HEK293 (cell line): ENCODE results near the gene MEGF10.

Experiments
- CTCF ChIA-PET: fragments of 350-600 bp; formaldehyde crosslinking; extraction: SDS; loops from one replicate; lab custom pipeline; 2021; ENCODE audit warnings: antibody characterized with exemption; lab: Yijun Ruan, JAX
- POLR2A ChIA-PET: fragments of 300-600 bp; formaldehyde crosslinking; extraction: SDS; loops from one replicate; lab custom pipeline; 2020; ENCODE audit warnings: antibody characterized with exemption, inconsistent platforms; lab: Yijun Ruan, JAX
- H3K27ac ChIP-seq: fragments of 200-500 bp; sonication (Bioruptor generic); 2 replicates; pipeline ENCODE4 v1.5.1; 2014; ENCODE audit warnings: low read depth, low read length, control low read depth, inconsistent platforms; ENCODE audit errors: extremely low read depth
- H3K36me3 ChIP-seq, 2 experiments: fragments of 200-500 bp in 1 of 2; sonication (Bioruptor generic) in 1 of 2; 1 replicate in 1 of 2; 2 replicates in 1 of 2; pipeline ENCODE4 v1.5.1; 2014 to 2017; ENCODE audit warnings: inconsistent platforms in 2 of 2, low read length in 2 of 2; ENCODE audit not compliant: control insufficient read depth in 2 of 2, insufficient read depth in 1 of 2
- H3K4me1 ChIP-seq: fragments of 200-500 bp; sonication (Bioruptor generic); 2 replicates; pipeline ENCODE4 v1.5.1; 2014; ENCODE audit warnings: mild to moderate bottlenecking, low read length, inconsistent platforms; ENCODE audit not compliant: control insufficient read depth, insufficient read depth
- H3K4me3 ChIP-seq: 2 replicates; pipeline ENCODE4 v1.5.1; 2011; ENCODE audit warnings: low read depth, mild to moderate bottlenecking, control low read depth, low read length, moderate library complexity
- H3K9me3 ChIP-seq: fragments of 200-500 bp; sonication (Bioruptor generic); 2 replicates; pipeline ENCODE4 v1.5.1; 2014; ENCODE audit warnings: low read depth, low read length, inconsistent platforms; ENCODE audit not compliant: control insufficient read depth, insufficient read depth
- REST ChIP-seq: fragments of 450-650 bp; formaldehyde crosslinking; IDR thresholded peaks from 2 replicates; pipeline ENCODE4 v1.5.1; 2016; ENCODE audit warnings: missing biosample characterization, missing genetic modification characterization
- SETDB1 ChIP-seq: IDR thresholded peaks from one replicate; pipeline ENCODE4 v1.6.1; 2017; ENCODE audit warnings: mild to moderate bottlenecking, low read length, moderate library complexity, mixed read lengths; ENCODE audit not compliant: insufficient read length
- ZBTB49 ChIP-seq: fragments of 450-650 bp; formaldehyde crosslinking; IDR thresholded peaks from 2 replicates; pipeline ENCODE4 v1.5.1; 2016; ENCODE audit warnings: missing biosample characterization, missing genetic modification characterization, low read depth
- ZBTB7A ChIP-seq: fragments of 450-650 bp; formaldehyde crosslinking; IDR thresholded peaks from 2 replicates; pipeline ENCODE4 v1.5.1; 2016; ENCODE audit warnings: low read depth, missing biosample characterization, missing genetic modification characterization
- ZFP3 ChIP-seq: fragments of 450-650 bp; formaldehyde crosslinking; IDR thresholded peaks from 2 replicates; pipeline ENCODE4 v1.5.1; 2016; ENCODE audit warnings: low read depth, missing biosample characterization, missing genetic modification characterization
- ZNF114 ChIP-seq: fragments of 450-650 bp; formaldehyde crosslinking; IDR thresholded peaks from 2 replicates; pipeline ENCODE4 v1.5.0; 2017; ENCODE audit warnings: missing biosample characterization, missing genetic modification characterization
- ZNF121 ChIP-seq: fragments of 450-650 bp; formaldehyde crosslinking; IDR thresholded peaks from 2 replicates; pipeline ENCODE4 v1.5.1; 2016; ENCODE audit warnings: missing biosample characterization, missing genetic modification characterization
- ZNF146 ChIP-seq: fragments of 450-650 bp; formaldehyde crosslinking; IDR thresholded peaks from 2 replicates; pipeline ENCODE4 v1.5.1; 2016; ENCODE audit warnings: missing biosample characterization, missing genetic modification characterization
- ZNF157 ChIP-seq: fragments of 450-650 bp; formaldehyde crosslinking; IDR thresholded peaks from 2 replicates; pipeline ENCODE4 v1.5.1; 2016; ENCODE audit warnings: missing biosample characterization, missing genetic modification characterization
- ZNF175 ChIP-seq: fragments of 450-650 bp; formaldehyde crosslinking; IDR thresholded peaks from 2 replicates; pipeline ENCODE4 v1.5.1; 2016; ENCODE audit warnings: missing biosample characterization, missing genetic modification characterization
- ZNF184 ChIP-seq: fragments of 450-650 bp; IDR thresholded peaks from 2 replicates; pipeline ENCODE4 v1.5.1; 2018; ENCODE audit warnings: missing biosample characterization, mild to moderate bottlenecking, missing genetic modification characterization
- ZNF202 ChIP-seq: fragments of 450-650 bp; formaldehyde crosslinking; IDR thresholded peaks from 2 replicates; pipeline ENCODE4 v1.5.1; 2016; ENCODE audit warnings: missing biosample characterization, missing genetic modification characterization, borderline replicate concordance
- ZNF324 ChIP-seq: fragments of 450-650 bp; formaldehyde crosslinking; IDR thresholded peaks from 2 replicates; pipeline ENCODE4 v1.5.1; 2016; ENCODE audit warnings: missing biosample characterization, missing genetic modification characterization
- ZNF404 ChIP-seq: fragments of 450-650 bp; formaldehyde crosslinking; IDR thresholded peaks from 2 replicates; pipeline ENCODE4 v1.5.1; 2017; ENCODE audit warnings: missing biosample characterization, missing genetic modification characterization
- ZNF473 ChIP-seq: fragments of 450-650 bp; formaldehyde crosslinking; IDR thresholded peaks from 2 replicates; pipeline ENCODE4 v1.5.1; 2017; ENCODE audit warnings: missing biosample characterization, missing genetic modification characterization
- ZNF529 ChIP-seq: fragments of 450-650 bp; formaldehyde crosslinking; IDR thresholded peaks from 2 replicates; pipeline ENCODE4 v1.5.1; 2017; ENCODE audit warnings: missing genetic modification characterization, missing biosample characterization; ENCODE audit not compliant: insufficient replicate concordance
- ZNF707 ChIP-seq: fragments of 450-650 bp; formaldehyde crosslinking; IDR thresholded peaks from 2 replicates; pipeline ENCODE4 v1.5.1; 2016; ENCODE audit warnings: missing biosample characterization, missing genetic modification characterization

The MEGF10 gene

GRCh38 chr5:127367946-127368465 lies 77.4 kb downstream of the MEGF10 start (continued):
- no peak for TF ChIP-seq ZNF529
- TF ChIP-seq ZBTB49 = no peak
- no peak for TF ChIP-seq ZNF175 (tag by site-specific recombination)
- TF ChIP-seq ZNF114 (tag by site-specific recombination) = no peak
- no peak for TF ChIP-seq ZNF202 (tag by site-specific recombination)
- no peak for TF ChIP-seq ZNF121
- TF ChIP-seq ZFP3 (tag by site-specific recombination) = no peak
- TF ChIP-seq ZNF157 = no peak
- no peak for TF ChIP-seq ZNF404
- TF ChIP-seq ZNF184 (tag by site-specific recombination) = no peak
- no peak for TF ChIP-seq ZNF707

GRCh38 chr5:127369796-127370195 lies 79.2 kb downstream of the MEGF10 start:
- TF ChIP-seq REST (tag by site-specific recombination) (no peak), ZBTB7A (tag by site-specific recombination) (no peak), ZNF146 (tag by site-specific recombination) (no peak), ZNF324 (tag by site-specific recombination) (no peak), SETDB1 (no peak)
- Histone ChIP-seq H3K36me3 (no peaks in the 10 kb centered on the region), H3K4me3 (no peak overlapping the region), H3K27ac (no peak overlapping the region), H3K9me3 (no peaks in the 10 kb centered on the region), H3K4me1 (no peaks in the 10 kb centered on the region)
- CTCF ChIA-PET = interaction anchor here (0.7 kb wide), 1 partner anchor 134 kb away, joined by 3 read pairs; no protein-coding TSS in a partner anchor
- POLR2A ChIA-PET = no interaction called here

GRCh38 chr5:127370631-127371030 lies 80.0 kb downstream of the MEGF10 start:
- H3K27ac ChIP-seq = no peak overlapping the region
- TF ChIP-seq ZNF473 (tag by site-specific recombination) = no peak
- H3K4me3 ChIP-seq = no peak overlapping the region
- H3K36me3 ChIP-seq = no peaks in the 10 kb centered on the region
- H3K9me3 ChIP-seq = no peaks in the 10 kb centered on the region
- no peaks in the 10 kb centered on the region for H3K4me1 ChIP-seq
- POLR2A ChIA-PET = no interaction called here
- CTCF ChIA-PET = interaction anchor here (0.8 kb wide), 1 partner anchor 57 kb away, joined by 3 read pairs; no protein-coding TSS in a partner anchor
